Neural cell (in vitro differentiated cells): Measurements from ENCODE around the gene LETM1. TPM values are rescaled to one million over a fixed set of nuclear protein-coding genes. Genes with fewer than 3 reads are reported as not detected.

Experiments used
- H2AFZ ChIP-seq: fragments of 200-600, 300-800 bp; sonication (generic), shearing (Covaris generic); 2 replicates; pipeline ENCODE4 v1.6.0; 2014; ENCODE audit warnings: low read depth, mild to moderate bottlenecking, antibody characterized with exemption, low read length, moderate library complexity
- H3F3A ChIP-seq: fragments of 200-600 bp; shearing (Covaris generic); 2 replicates; pipeline ENCODE4 v1.6.1; 2016; ENCODE audit warnings: mild to moderate bottlenecking, moderate library complexity, mixed read lengths, antibody characterized with exemption, low read length; ENCODE audit not compliant: insufficient read depth, poor library complexity, severe bottlenecking
- H3K27ac ChIP-seq: fragments of 200-600, 300-800 bp; sonication (generic), shearing (Covaris generic); 2 replicates; pipeline ENCODE4 v1.5.1; 2014; ENCODE audit warnings: mild to moderate bottlenecking, low read length, moderate library complexity
- H3K27me3 ChIP-seq: fragments of 300-800, 200-600 bp; sonication (generic), shearing (Covaris generic); 2 replicates; pipeline ENCODE4 v1.6.0; 2014; ENCODE audit warnings: mild to moderate bottlenecking, low read depth, low read length, moderate library complexity; ENCODE audit not compliant: insufficient read depth
- H3K36me3 ChIP-seq: fragments of 300-800, 200-600 bp; sonication (generic), shearing (Covaris generic); 2 replicates; pipeline ENCODE4 v1.5.1; 2014; ENCODE audit warnings: mild to moderate bottlenecking, antibody characterized with exemption, low read length, moderate library complexity; ENCODE audit not compliant: insufficient read depth
- H3K4me2 ChIP-seq: fragments of 300-800, 200-600 bp; sonication (generic), shearing (Covaris generic); 2 replicates; pipeline ENCODE4 v1.6.0; 2014; ENCODE audit warnings: mild to moderate bottlenecking, low read length
- H3K4me3 ChIP-seq: fragments of 300-800, 200-600 bp; sonication (generic), shearing (Covaris generic); 2 replicates; pipeline ENCODE4 v1.5.1; 2014; ENCODE audit warnings: mild to moderate bottlenecking, low read length, moderate library complexity
- H3K79me2 ChIP-seq: fragments of 200-600 bp; shearing (Covaris generic); replicated peaks from 2 replicates; pipeline ENCODE4 v1.6.0; 2014; ENCODE audit warnings: mild to moderate bottlenecking, low read length, moderate library complexity; ENCODE audit not compliant: insufficient read depth
- H3K9ac ChIP-seq: fragments of 300-800, 200-600 bp; sonication (generic), shearing (Covaris generic); 2 replicates; pipeline ENCODE4 v1.6.1; 2016; ENCODE audit warnings: mild to moderate bottlenecking, low read length, mixed read lengths
- H3K9me2 ChIP-seq: fragments of 200-600 bp; shearing (Covaris generic); 2 replicates; pipeline ENCODE4 v1.6.1; 2016; ENCODE audit warnings: mild to moderate bottlenecking, low read length, mixed read lengths; ENCODE audit not compliant: insufficient read depth
- H3K9me3 ChIP-seq: fragments of 200-600, 300-800 bp; sonication (generic), shearing (Covaris generic); 2 replicates; pipeline ENCODE4 v1.6.1; 2016; ENCODE audit warnings: mild to moderate bottlenecking, mixed run types, low read length, moderate library complexity, mixed read lengths
- H4K20me1 ChIP-seq: fragments of 200-600 bp; shearing (Covaris generic); 2 replicates; pipeline ENCODE4 v1.6.1; 2016; ENCODE audit warnings: mild to moderate bottlenecking, mixed run types; ENCODE audit not compliant: insufficient read depth
- CTCF ChIP-seq: fragments of 450-650 bp; IDR thresholded peaks from 2 replicates; pipeline ENCODE4 v1.5.1; 2014; ENCODE audit warnings: antibody characterized with exemption, mild to moderate bottlenecking, moderate library complexity; ENCODE audit not compliant: poor library complexity, severe bottlenecking
- EP300 ChIP-seq: fragments of 450-650 bp; conservative IDR thresholded peaks from 2 replicates; pipeline ENCODE4 v1.6.1; 2014; ENCODE audit warnings: antibody characterized with exemption, mild to moderate bottlenecking, moderate library complexity; ENCODE audit not compliant: poor library complexity, severe bottlenecking
- EZH2 ChIP-seq: fragments of 200-600, 300-800 bp; shearing (Covaris generic), sonication (generic); IDR thresholded peaks from 2 replicates; pipeline ENCODE4 v1.6.1; 2014; ENCODE audit warnings: antibody characterized with exemption, low read length, borderline replicate concordance, mild to moderate bottlenecking; ENCODE audit not compliant: insufficient read depth, poor library complexity, severe bottlenecking
- MXI1 ChIP-seq: fragments of 450-650 bp; conservative IDR thresholded peaks from 2 replicates; pipeline ENCODE4 v1.6.1; 2014; ENCODE audit warnings: antibody characterized with exemption, mild to moderate bottlenecking; ENCODE audit not compliant: poor library complexity, severe bottlenecking
- POLR2AphosphoS5 ChIP-seq: IDR thresholded peaks from 2 replicates; pipeline ENCODE4 v1.6.1; 2012
- RAD21 ChIP-seq: fragments of 450-650 bp; conservative IDR thresholded peaks from 2 replicates; pipeline ENCODE4 v1.6.1; 2014; ENCODE audit warnings: antibody characterized with exemption, mild to moderate bottlenecking, moderate library complexity
- SMC3 ChIP-seq: fragments of 450-650 bp; conservative IDR thresholded peaks from 2 replicates; pipeline ENCODE4 v1.6.1; 2014; ENCODE audit warnings: antibody characterized with exemption, mild to moderate bottlenecking, moderate library complexity; ENCODE audit not compliant: poor library complexity
- TAF1 ChIP-seq: IDR thresholded peaks from 2 replicates; pipeline ENCODE4 v1.6.1; 2012; ENCODE audit warnings: low read depth
- polyA plus RNA-seq: library from polyadenylated mRNA; depleted of rRNA; stranded (reverse); fragments of >200 nt; gene quantifications from 2 replicates; pipeline ENCODE4 v1.2.3, GENCODE V29; 2014
- TF ChIP-seq, protein P1 (sequence below): IDR thresholded peaks from 2 replicates; pipeline ENCODE4 v1.6.1; 2012; ENCODE audit warnings: borderline replicate concordance

The LETM1 gene
- polyA plus RNA-seq, 1 donor from 2014 or later = 38.9 TPM

GRCh38 chr4:1883583-1883982 is 27.6 kb upstream of the LETM1 start:
- no peak for TF ChIP-seq EP300
- no peak for TF ChIP-seq TAF1
- no peak for TF ChIP-seq MXI1
- no peak for TF ChIP-seq EZH2
- TF ChIP-seq, protein P1, sequence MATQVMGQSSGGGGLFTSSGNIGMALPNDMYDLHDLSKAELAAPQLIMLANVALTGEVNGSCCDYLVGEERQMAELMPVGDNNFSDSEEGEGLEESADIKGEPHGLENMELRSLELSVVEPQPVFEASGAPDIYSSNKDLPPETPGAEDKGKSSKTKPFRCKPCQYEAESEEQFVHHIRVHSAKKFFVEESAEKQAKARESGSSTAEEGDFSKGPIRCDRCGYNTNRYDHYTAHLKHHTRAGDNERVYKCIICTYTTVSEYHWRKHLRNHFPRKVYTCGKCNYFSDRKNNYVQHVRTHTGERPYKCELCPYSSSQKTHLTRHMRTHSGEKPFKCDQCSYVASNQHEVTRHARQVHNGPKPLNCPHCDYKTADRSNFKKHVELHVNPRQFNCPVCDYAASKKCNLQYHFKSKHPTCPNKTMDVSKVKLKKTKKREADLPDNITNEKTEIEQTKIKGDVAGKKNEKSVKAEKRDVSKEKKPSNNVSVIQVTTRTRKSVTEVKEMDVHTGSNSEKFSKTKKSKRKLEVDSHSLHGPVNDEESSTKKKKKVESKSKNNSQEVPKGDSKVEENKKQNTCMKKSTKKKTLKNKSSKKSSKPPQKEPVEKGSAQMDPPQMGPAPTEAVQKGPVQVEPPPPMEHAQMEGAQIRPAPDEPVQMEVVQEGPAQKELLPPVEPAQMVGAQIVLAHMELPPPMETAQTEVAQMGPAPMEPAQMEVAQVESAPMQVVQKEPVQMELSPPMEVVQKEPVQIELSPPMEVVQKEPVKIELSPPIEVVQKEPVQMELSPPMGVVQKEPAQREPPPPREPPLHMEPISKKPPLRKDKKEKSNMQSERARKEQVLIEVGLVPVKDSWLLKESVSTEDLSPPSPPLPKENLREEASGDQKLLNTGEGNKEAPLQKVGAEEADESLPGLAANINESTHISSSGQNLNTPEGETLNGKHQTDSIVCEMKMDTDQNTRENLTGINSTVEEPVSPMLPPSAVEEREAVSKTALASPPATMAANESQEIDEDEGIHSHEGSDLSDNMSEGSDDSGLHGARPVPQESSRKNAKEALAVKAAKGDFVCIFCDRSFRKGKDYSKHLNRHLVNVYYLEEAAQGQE = no peak
- TF ChIP-seq POLR2AphosphoS5 = no peak
- no peak for TF ChIP-seq SMC3
- no peak for TF ChIP-seq CTCF
- no peak for TF ChIP-seq RAD21
- H3F3A ChIP-seq = no peaks in the 10 kb centered on the region
- H3K27ac ChIP-seq = no peak overlapping the region
- no peaks in the 10 kb centered on the region for H3K36me3 ChIP-seq
- no peak overlapping the region for H3K9ac ChIP-seq
- peaks cover 4% of the 10 kb centered on the region for H4K20me1 ChIP-seq
- H3K4me3 ChIP-seq = no peak overlapping the region
- no peaks in the 10 kb centered on the region for H3K9me2 ChIP-seq
- H3K9me3 ChIP-seq = no peaks in the 10 kb centered on the region
- no peak overlapping the region for H2AFZ ChIP-seq
- H3K79me2 ChIP-seq = peaks cover 80% of the 10 kb centered on the region
- no peaks in the 10 kb centered on the region for H3K27me3 ChIP-seq
- no peak overlapping the region for H3K4me2 ChIP-seq

- Histone ChIP-seq H3K27me3 (no peaks in the 10 kb centered on the region), H3K4me2 (no peak overlapping the region), H3K9me2 (no peaks in the 10 kb centered on the region), H3F3A (no peaks in the 10 kb centered on the region), H3K27ac (no peak overlapping the region), H3K36me3 (no peaks in the 10 kb centered on the region), H3K9ac (no peak overlapping the region), H3K9me3 (no peaks in the 10 kb centered on the region), H4K20me1 (peaks cover 7% of the 10 kb centered on the region), H2AFZ (no peak overlapping the region), H3K4me3 (no peak overlapping the region), H3K79me2 (peaks cover 85% of the 10 kb centered on the region)
- no peak for TF ChIP-seq RAD21
- no peak for TF ChIP-seq MXI1
- TF ChIP-seq EP300 = no peak
- TF ChIP-seq, protein P1 = no peak
- no peak for TF ChIP-seq SMC3
- TF ChIP-seq EZH2 = no peak
- TF ChIP-seq TAF1 = no peak
- TF ChIP-seq POLR2AphosphoS5 = no peak
- no peak for TF ChIP-seq CTCF
Observed at GRCh38 chr4:1882850-1883271, 26.9 kb upstream of the LETM1 start.
